HUES6 (cell line): ENCODE results near the gene AZIN2.

Experiments used
- H3K27ac ChIP-seq: 2 replicates; pipeline ENCODE4 v1.7.0; 2013; ENCODE audit warnings: low read depth, mild to moderate bottlenecking, low read length, inconsistent platforms
- H3K27me3 ChIP-seq: 2 replicates; pipeline ENCODE4 v1.6.1; 2013; ENCODE audit warnings: low read length; ENCODE audit not compliant: control insufficient read depth, insufficient read depth
- H3K36me3 ChIP-seq: 2 replicates; pipeline ENCODE4 v1.6.1; 2013; ENCODE audit warnings: low read length; ENCODE audit not compliant: control insufficient read depth, insufficient read depth
- H3K4me1 ChIP-seq: 2 replicates; pipeline ENCODE4 v1.6.1; 2013; ENCODE audit warnings: low read length; ENCODE audit not compliant: control insufficient read depth, insufficient read depth
- H3K4me3 ChIP-seq: 2 replicates; pipeline ENCODE4 v1.5.1; 2013; ENCODE audit warnings: low read depth, low read length
- H3K9ac ChIP-seq: one replicate; pipeline ENCODE4 v1.6.1; 2013; ENCODE audit warnings: mild to moderate bottlenecking, low read length
- H3K9me3 ChIP-seq: 2 replicates; pipeline ENCODE4 v1.6.1; 2013; ENCODE audit warnings: low read depth, low read length; ENCODE audit not compliant: control insufficient read depth, insufficient read depth

Gene AZIN2

GRCh38 chr1:33168556-33169289, 87.8 kb downstream of the AZIN2 start:
- Histone ChIP-seq H3K4me1 (peaks cover 46% of the 10 kb centered on the region), H3K36me3 (no peaks in the 10 kb centered on the region), H3K9me3 (no peaks in the 10 kb centered on the region), H3K4me3 (no peak overlapping the region), H3K9ac (no peak overlapping the region), H3K27me3 (no peaks in the 10 kb centered on the region), H3K27ac (no peak overlapping the region)

GRCh38 chr1:33169290-33170055, 88.5 kb downstream of the AZIN2 start:
- Histone ChIP-seq H3K4me1 (peaks cover 39% of the 10 kb centered on the region), H3K27ac (no peak overlapping the region), H3K4me3 (no peak overlapping the region), H3K36me3 (no peaks in the 10 kb centered on the region), H3K27me3 (no peaks in the 10 kb centered on the region), H3K9me3 (no peaks in the 10 kb centered on the region), H3K9ac (no peak overlapping the region)
